HEK293 (cell line): Measurements from ENCODE around the gene LRCH4.

Experiments
- CTCF ChIA-PET: fragments of 350-600 bp; formaldehyde crosslinking; extraction: SDS; loops from one replicate; lab custom pipeline; 2021; ENCODE audit warnings: antibody characterized with exemption; lab: Yijun Ruan, JAX
- POLR2A ChIA-PET: fragments of 300-600 bp; formaldehyde crosslinking; extraction: SDS; loops from one replicate; lab custom pipeline; 2020; ENCODE audit warnings: antibody characterized with exemption, inconsistent platforms; lab: Yijun Ruan, JAX
- H3K27ac ChIP-seq: fragments of 200-500 bp; sonication (Bioruptor generic); 2 replicates; pipeline ENCODE4 v1.5.1; 2014; ENCODE audit warnings: low read depth, low read length, control low read depth, inconsistent platforms; ENCODE audit errors: extremely low read depth
- H3K36me3 ChIP-seq, 2 experiments: fragments of 200-500 bp in 1 of 2; sonication (Bioruptor generic) in 1 of 2; 1 replicate in 1 of 2; 2 replicates in 1 of 2; pipeline ENCODE4 v1.5.1; 2014 to 2017; ENCODE audit warnings: inconsistent platforms in 2 of 2, low read length in 2 of 2; ENCODE audit not compliant: control insufficient read depth in 2 of 2, insufficient read depth in 1 of 2
- H3K4me1 ChIP-seq: fragments of 200-500 bp; sonication (Bioruptor generic); 2 replicates; pipeline ENCODE4 v1.5.1; 2014; ENCODE audit warnings: mild to moderate bottlenecking, low read length, inconsistent platforms; ENCODE audit not compliant: control insufficient read depth, insufficient read depth
- H3K4me3 ChIP-seq: 2 replicates; pipeline ENCODE4 v1.5.1; 2011; ENCODE audit warnings: low read depth, mild to moderate bottlenecking, control low read depth, low read length, moderate library complexity
- H3K9me3 ChIP-seq: fragments of 200-500 bp; sonication (Bioruptor generic); 2 replicates; pipeline ENCODE4 v1.5.1; 2014; ENCODE audit warnings: low read depth, low read length, inconsistent platforms; ENCODE audit not compliant: control insufficient read depth, insufficient read depth
- KLF17 ChIP-seq: fragments of 450-650 bp; formaldehyde crosslinking; IDR thresholded peaks from 2 replicates; pipeline ENCODE4 v1.5.1; 2016; ENCODE audit warnings: missing biosample characterization, missing genetic modification characterization
- MZF1 ChIP-seq: fragments of 450-650 bp; formaldehyde crosslinking; IDR thresholded peaks from 2 replicates; pipeline ENCODE4 v1.5.1; 2017; ENCODE audit warnings: missing biosample characterization, missing genetic modification characterization, borderline replicate concordance
- PRDM10 ChIP-seq: fragments of 450-650 bp; formaldehyde crosslinking; IDR thresholded peaks from 2 replicates; pipeline ENCODE4 v1.5.1; 2016; ENCODE audit warnings: missing biosample characterization, missing genetic modification characterization
- SCRT2 ChIP-seq: fragments of 450-650 bp; formaldehyde crosslinking; IDR thresholded peaks from 2 replicates; pipeline ENCODE4 v1.5.1; 2016; ENCODE audit warnings: missing biosample characterization, missing genetic modification characterization
- ZBTB11 ChIP-seq: fragments of 450-650 bp; formaldehyde crosslinking; conservative IDR thresholded peaks from 2 replicates; pipeline ENCODE4 v1.5.1; 2016; ENCODE audit warnings: low read depth, missing biosample characterization, missing genetic modification characterization
- ZBTB26 ChIP-seq: fragments of 450-650 bp; formaldehyde crosslinking; optimal IDR thresholded peaks from 2 replicates; pipeline ENCODE3; 2016; ENCODE audit warnings: missing biosample characterization, mild to moderate bottlenecking, missing genetic modification characterization
- ZNF138 ChIP-seq: fragments of 450-650 bp; formaldehyde crosslinking; IDR thresholded peaks from 2 replicates; pipeline ENCODE4 v1.5.1; 2016; ENCODE audit warnings: missing biosample characterization, missing genetic modification characterization, borderline replicate concordance
- ZNF157 ChIP-seq: fragments of 450-650 bp; formaldehyde crosslinking; IDR thresholded peaks from 2 replicates; pipeline ENCODE4 v1.5.1; 2016; ENCODE audit warnings: missing biosample characterization, missing genetic modification characterization
- ZNF18 ChIP-seq: fragments of 450-650 bp; formaldehyde crosslinking; IDR thresholded peaks from 2 replicates; pipeline ENCODE4 v1.5.1; 2016; ENCODE audit warnings: missing biosample characterization, missing genetic modification characterization
- ZNF221 ChIP-seq: fragments of 450-650 bp; formaldehyde crosslinking; IDR thresholded peaks from 2 replicates; pipeline ENCODE4 v1.5.1; 2017; ENCODE audit warnings: missing biosample characterization, missing genetic modification characterization, borderline replicate concordance
- ZNF335 ChIP-seq: fragments of 450-650 bp; formaldehyde crosslinking; conservative IDR thresholded peaks from 2 replicates; pipeline ENCODE4 v1.5.1; 2016; ENCODE audit warnings: missing biosample characterization, missing genetic modification characterization
- ZNF501 ChIP-seq: fragments of 450-650 bp; formaldehyde crosslinking; IDR thresholded peaks from 2 replicates; pipeline ENCODE4 v1.5.1; 2016; ENCODE audit warnings: missing biosample characterization, missing genetic modification characterization
- ZNF510 ChIP-seq: fragments of 450-650 bp; formaldehyde crosslinking; IDR thresholded peaks from 2 replicates; pipeline ENCODE4 v1.5.1; 2018; ENCODE audit warnings: mild to moderate bottlenecking, missing genetic modification characterization, missing biosample characterization; ENCODE audit not compliant: insufficient replicate concordance
- ZNF560 ChIP-seq: fragments of 450-650 bp; formaldehyde crosslinking; IDR thresholded peaks from 2 replicates; pipeline ENCODE4 v1.5.1; 2017; ENCODE audit warnings: missing biosample characterization, missing genetic modification characterization, borderline replicate concordance
- ZNF600 ChIP-seq: fragments of 450-650 bp; formaldehyde crosslinking; IDR thresholded peaks from 2 replicates; pipeline ENCODE4 v1.5.1; 2016; ENCODE audit warnings: missing biosample characterization, missing genetic modification characterization
- ZNF692 ChIP-seq: fragments of 450-650 bp; formaldehyde crosslinking; IDR thresholded peaks from 2 replicates; pipeline ENCODE4 v1.5.1; 2016; ENCODE audit warnings: missing biosample characterization, missing genetic modification characterization
- ZSCAN23 ChIP-seq: fragments of 450-650 bp; formaldehyde crosslinking; IDR thresholded peaks from 2 replicates; pipeline ENCODE4 v1.5.1; 2016; ENCODE audit warnings: missing biosample characterization, missing genetic modification characterization
- ZSCAN30 ChIP-seq: fragments of 450-650 bp; IDR thresholded peaks from 2 replicates; pipeline ENCODE4 v1.5.1; 2018; ENCODE audit warnings: missing biosample characterization, mild to moderate bottlenecking, missing genetic modification characterization, moderate library complexity

Gene LRCH4

GRCh38 chr7:100538654-100539435 lies 47.1 kb downstream of the LRCH4 start, which contains the start of gene AGFG2 (continued):
- TF ChIP-seq ZBTB11 (tag by site-specific recombination) (no peak), ZNF138 (no peak), ZBTB26 (tag by site-specific recombination) (peak; percentile 89), ZNF221 (tag by site-specific recombination) (no peak), ZNF560 (tag by site-specific recombination) (no peak), ZNF157 (tag by site-specific recombination) (no peak)

- Histone ChIP-seq H3K4me3 (peak overlapping the region; percentile 38), H3K36me3 (no peaks in the 10 kb centered on the region), H3K9me3 (no peaks in the 10 kb centered on the region), H3K4me1 (peaks cover 3% of the 10 kb centered on the region; the same call in 1 of the 2 replicates), H3K27ac (peak overlapping the region; percentile 3; the same call in 1 of the 2 replicates)
- CTCF ChIA-PET = interaction anchor here (0.8 to 0.9 kb wide), 2 partner anchors 68 to 69 kb away, joined by 3 read pairs; no protein-coding TSS in a partner anchor
- TF ChIP-seq PRDM10 (0 out of 2 replicates have a peak, but pooled peaks have one; percentile 15), ZNF600 (peak; percentile 49; the same call in 1 of the 2 replicates), ZNF18 (no peak), MZF1 (tag by site-specific recombination) (0 out of 2 replicates have a peak, but pooled peaks have one; percentile 85), ZNF335 (tag by site-specific recombination) (peak; percentile 51), ZNF510 (tag by site-specific recombination) (no peak), ZSCAN30 (tag by site-specific recombination) (no peak), ZNF501 (tag by site-specific recombination) (0 out of 2 replicates have a peak, but pooled peaks have one; percentile 61), ZSCAN23 (tag by site-specific recombination) (no peak), ZNF692 (tag by site-specific recombination) (0 out of 2 replicates have a peak, but pooled peaks have one; percentile 27), SCRT2 (tag by site-specific recombination) (peak; percentile 11; the same call in 1 of the 2 replicates), KLF17 (tag by site-specific recombination) (peak; percentile 17; the same call in 1 of the 2 replicates)
- POLR2A ChIA-PET = interaction anchor here (1.0 to 1.8 kb wide), 10 partner anchors 18 to 352 kb away, joined by 3 to 16 read pairs (median 5); partner anchors contain the start of genes FBXO24, LRCH4, MEPCE and PPP1R35
Measured at GRCh38 chr7:100538348-100538653, 47.6 kb downstream of the LRCH4 start.
